Measurements from ENCODE around the gene LYSMD1.
"Not testable (repeated sequence)": the region's sequence is repeated elsewhere in the genome, so short reads cannot be mapped to it uniquely, and the experiment has no call there.

LYSMD1 gene

DNA sequence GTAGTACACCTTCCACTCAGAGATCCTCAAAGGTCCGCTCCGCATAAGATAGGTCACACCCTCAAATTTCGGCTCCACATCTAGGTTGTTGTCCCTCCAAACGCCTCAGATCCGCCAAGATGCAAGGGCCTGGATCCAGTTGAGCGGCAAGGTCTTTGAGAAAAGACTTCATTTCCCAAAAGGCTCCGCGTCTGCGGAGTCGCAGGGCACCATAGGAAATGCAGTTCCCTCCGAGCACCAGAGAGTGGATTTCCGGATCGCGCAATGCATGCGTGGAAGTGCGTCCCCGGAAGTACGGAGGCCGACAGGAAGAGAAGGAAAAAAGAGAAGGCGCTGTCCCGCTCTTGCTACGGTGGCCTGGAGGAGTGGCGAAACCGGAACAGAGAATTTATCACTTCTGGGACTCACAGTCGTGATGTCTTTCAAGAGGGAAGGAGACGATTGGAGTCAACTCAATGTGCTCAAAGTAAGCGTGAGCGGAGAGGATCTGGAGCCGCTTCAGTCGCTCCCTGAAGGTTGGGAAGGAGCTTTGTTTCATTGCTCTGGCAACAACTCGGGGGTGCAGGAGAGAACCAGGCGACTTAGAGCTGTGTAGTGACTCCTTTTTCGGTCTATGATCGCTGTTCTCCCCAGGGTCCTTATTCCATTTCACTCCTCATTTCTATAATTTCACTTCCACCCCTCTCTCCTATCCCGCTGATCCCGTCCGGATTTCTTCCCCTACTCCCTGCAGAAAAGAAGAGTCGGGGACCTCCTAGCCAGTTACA, at the start of gene LYSMD1, which contains the start of gene SCNM1:
TSS of gene LYSMD1 (minus strand) at position 165 of the 767 bp plus-strand sequence. CDS start 644 bp downstream, outside the sequence.
TSS of gene SCNM1 (plus strand) at position 407 of the 767 bp plus-strand sequence. CDS start at position 416, 9 bp downstream.
- DNase-seq, result peak; percentile 99

DNA sequence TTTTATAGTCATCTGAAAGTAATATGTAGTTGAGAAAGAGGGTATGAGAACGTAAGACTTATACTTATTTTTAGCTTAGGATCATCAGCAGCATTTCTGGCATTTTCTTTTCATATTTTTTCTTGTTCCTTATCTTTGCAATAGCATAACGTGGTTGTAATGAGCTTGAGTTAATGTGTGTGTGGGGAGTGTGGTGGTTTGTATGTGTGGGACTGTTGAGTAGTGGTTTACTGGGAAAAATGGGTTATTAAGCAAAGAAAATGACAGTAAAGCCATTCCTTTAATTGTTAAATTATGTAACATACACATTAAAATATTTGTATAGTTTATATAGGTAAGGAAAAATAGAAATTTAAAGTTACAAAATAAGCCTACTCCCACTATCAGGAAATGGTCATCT, 47.9 kb upstream of the LYSMD1 start:
- no peak for DNase-seq

DNA sequence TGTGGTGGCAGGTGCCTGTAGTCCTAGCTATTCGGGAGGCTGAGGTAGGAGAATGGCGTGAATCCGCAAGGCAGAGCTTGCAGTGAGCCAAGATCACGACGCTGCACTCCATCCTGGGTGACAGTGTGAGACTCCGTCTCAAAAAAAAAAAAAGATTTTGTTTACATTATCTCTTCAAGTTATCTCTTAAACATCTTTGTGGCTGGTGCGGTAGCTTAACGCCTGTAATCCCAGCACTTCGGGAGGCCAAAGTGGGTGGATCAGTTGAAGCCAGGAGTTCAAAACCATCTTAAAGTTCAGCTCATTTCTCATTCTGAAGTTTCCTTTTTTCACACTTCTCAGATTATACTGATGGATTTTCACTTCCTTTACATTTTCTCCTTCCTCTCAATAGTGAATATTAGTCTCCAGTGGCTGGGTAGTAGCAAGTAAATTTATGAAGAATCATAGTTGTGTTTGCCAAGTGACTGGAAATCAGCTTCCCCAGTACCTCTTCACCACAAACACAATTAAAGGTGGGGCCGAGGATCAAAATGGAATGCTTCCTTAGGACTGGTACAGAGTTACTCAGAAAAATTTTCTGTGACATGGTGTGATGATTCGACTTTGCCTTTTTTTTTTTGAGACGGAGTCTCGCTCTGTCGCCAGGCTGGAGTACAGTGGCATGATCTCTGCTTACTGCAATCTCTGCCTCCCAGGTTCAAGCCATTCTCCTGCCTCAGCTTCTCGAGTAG, 46.4 kb upstream of the LYSMD1 start:
- DNase-seq, result no peak

GRCh38 chr1:151210830-151211229, 45.1 kb upstream of the LYSMD1 start:
- no peak for DNase-seq

DNA sequence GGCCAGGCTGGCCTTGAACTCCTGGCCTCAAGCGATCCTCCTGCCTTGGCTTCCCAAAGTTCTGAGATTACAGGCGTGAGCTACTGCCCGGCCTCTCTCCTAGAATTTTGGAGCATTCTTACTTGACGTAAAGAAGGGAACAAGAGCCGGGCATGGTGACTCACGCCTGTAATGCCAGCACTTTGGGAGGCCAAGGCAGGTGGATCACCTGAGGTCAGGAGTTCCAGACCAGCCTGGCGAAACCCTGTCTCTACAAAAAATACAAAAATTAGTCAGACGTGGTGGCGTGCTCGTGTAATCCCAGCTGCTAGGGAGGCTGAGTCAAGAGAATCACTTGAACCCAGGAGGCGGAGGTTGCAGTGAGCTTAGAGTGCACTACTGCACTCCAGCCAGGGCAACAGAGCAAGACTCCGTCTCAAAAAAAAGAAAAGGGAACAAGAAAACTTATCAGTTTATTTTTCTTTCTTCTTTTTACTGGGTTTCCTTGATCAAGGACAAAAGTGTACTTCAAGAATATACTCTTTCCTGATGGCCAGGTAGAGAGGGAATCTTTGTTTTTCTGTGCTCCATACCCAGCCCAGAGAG, 39.8 kb upstream of the LYSMD1 start:
- DNase-seq, result not testable (repeated sequence)

DNA sequence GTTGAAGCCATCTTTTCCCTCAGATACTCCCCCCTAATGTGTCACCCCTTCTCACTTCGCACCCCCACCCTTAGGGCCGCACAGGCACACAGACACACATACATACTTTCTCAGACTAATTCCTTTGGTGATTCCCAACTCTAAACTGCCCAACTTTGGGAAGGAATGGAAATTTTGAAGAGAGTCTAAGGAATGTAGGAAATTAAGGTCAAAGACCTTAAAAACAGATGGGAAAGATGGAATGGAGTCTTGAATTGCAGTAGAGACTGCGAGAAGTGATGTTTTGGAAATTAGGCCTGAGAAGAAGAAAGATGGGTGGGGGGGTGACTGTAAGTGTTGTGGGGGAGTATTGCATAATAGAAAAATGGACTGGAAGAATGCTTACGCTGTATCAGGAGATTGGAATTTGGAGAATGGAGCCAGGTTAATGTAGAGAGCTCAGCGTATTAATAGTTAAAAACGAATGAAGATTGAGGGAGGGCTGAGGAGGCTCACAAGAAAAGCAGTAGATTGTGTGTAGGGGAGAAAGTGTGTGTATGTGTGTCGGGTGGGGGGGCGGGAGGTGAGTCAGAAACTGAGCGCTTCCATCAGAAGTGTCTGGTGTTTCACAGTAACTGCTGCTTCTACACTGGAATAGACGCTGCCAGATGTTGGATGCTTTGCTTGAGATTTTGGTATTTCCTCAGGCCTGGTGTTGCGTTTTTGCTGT, 34.3 kb upstream of the LYSMD1 start:
- no peak for DNase-seq

DNA sequence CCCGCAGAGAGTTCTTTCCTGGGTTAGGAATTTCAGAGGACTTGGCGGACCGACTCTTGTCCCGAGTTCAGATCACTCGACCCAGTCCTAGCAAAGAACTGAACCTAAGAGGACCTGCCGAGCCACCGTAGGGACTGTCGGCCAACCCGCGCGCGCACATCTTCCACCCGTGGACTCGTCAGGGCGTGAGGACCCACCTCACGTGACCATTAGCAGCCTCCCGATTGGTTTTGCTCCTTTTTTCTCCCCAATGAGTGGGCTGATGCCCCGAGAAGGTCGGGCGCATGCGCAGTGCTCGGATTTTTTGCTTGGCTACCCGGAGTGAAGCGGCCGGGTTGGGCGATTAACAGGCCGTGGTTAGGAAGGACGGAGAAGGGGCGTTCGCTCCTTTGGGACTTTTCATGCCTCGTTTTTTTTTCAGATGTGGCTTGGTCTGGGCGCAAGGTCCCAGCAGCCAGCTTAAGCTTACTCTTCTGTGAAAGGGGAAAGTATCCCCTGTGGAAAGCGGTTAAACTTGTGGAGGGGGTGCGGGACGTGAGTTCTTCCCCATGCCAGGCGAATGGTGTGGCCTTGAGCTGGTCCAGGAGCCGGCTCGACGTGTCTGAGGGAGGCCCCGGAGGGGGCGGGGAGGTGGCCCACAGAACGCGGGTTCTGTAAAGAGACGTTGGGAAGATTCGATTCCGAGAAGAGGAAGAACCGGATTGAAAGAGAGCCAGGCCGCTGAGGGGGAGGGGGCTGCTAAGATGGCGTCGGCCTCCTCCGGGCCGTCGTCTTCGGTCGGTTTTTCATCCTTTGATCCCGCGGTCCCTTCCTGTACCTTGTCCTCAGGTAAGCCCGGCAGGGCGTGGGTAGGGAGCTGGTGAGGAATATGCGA, 32.8 kb upstream of the LYSMD1 start, which contains the start of gene PIP5K1A:
TSS of gene PIP5K1A (plus strand) at position 299 of the 874 bp plus-strand sequence. CDS start at position 744, 445 bp downstream.
- DNase-seq, result peak; percentile 97

DNA sequence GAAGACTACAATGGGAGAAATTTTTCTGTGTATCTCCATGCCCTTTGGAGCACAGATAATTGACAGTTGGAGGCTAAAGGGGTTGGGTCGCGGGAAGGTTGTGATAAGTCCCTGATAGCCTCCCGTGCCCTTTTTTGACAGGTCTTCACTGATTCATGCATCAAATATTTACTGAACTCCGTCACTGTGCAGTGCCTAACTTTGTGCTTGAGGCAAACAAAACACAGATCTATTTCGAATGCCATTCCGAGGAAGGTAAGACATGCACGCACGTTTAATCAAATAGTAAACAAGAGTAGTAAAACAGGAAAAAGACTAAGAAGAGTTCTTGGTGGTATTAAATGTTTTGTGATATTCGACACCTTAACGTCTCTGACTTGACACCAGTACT, 32.2 kb upstream of the LYSMD1 start:
- no peak for DNase-seq

- peak; percentile 88 for DNase-seq
These were observed 30.6 kb upstream of the LYSMD1 start for GRCh38 chr1:151196292-151196800.

GRCh38 chr1:151194894-151195594, 29.3 kb upstream of the LYSMD1 start:
- DNase-seq, result peak; percentile 2

GRCh38 chr1:151193856-151194255, 28.2 kb upstream of the LYSMD1 start:
- no peak for DNase-seq

DNA sequence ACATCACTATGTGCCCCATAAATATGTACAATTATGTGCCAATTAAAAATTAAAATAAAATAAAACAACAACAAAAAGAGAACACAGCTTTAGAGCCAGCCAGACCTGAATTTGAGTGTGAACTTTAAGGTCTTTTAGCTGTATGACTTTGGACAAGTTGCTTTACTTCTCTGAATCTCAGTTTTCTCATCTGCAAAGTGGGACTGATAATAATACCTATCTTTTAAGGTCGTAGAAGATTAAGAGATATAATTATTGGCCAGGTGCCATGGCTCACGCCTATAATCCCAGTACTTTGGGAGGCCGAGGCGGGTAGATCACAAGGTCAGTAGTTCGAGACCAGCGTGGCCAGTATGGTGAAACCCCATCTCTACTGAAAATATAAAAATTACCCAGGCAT, 27.6 kb upstream of the LYSMD1 start:
- DNase-seq, result no peak

GRCh38 chr1:151192047-151192446, 26.3 kb upstream of the LYSMD1 start:
- DNase-seq, result no peak

- DNase-seq, result peak; percentile 92
These were observed 24.1 kb upstream of the LYSMD1 start, which contains the start of gene VPS72 for GRCh38 chr1:151189637-151190445. VPS72 (minus strand) TSS chr1:151190197; CDS start chr1:151190121, 76 bp downstream.

GRCh38 chr1:151188667-151189066, 23.0 kb upstream of the LYSMD1 start:
- not testable (repeated sequence) for DNase-seq

DNA sequence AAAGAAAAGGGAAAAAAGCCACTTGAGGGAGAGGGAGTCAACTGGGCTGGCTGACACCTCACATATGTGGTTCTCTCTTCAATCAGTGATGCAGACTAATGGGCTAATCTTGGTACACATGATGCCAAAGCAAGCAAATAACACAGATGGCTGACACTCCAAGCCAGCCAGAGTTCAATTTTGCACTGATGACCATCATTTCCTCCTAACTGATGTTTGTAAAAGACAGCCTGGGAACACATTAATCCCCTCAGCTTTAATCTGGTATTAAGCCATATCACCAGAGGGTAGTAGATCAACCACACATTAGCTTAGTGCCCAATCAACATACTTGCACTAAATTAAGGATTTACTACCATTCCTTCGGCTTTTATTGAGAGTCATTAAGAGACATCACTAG, 21.5 kb upstream of the LYSMD1 start:
- no peak for DNase-seq

- no peak for DNase-seq
These were observed 18.5 kb upstream of the LYSMD1 start for GRCh38 chr1:151184211-151184610.

- DNase-seq, result no peak
These were observed 10.9 kb upstream of the LYSMD1 start for GRCh38 chr1:151176514-151177045.

DNA sequence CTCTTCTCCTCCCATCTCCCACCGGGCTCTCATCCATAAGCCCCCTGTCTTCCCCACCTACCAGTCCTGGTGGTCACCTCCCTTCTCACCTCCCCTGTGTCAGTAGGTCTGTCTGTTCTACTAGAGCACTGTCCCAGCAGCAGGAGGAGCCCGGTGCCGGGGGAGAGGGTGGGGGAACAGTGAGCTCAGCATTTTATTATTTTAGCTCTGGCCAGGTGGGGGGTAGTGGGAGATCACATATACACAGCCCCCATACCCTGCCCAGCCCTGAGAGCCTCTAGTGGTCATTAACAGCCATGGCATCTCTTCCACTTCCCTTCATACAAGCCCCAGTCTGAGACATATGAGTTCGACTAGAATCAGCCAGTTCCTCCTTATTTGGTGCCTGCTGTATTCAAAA, 10.2 kb upstream of the LYSMD1 start, which contains the start of gene TMOD4:
TSS of gene TMOD4 (minus strand) at position 119 of the 400 bp plus-strand sequence. CDS start 1,106 bp downstream, outside the sequence.
- no peak for DNase-seq

Data from DMS79 treated with DMSO at 0.1 percent for 48 hours (cell line).